Right lobe of liver (tissue), 6 donors: ENCODE measurements around the gene ACSL3. TPM values are rescaled to one million over a fixed set of nuclear protein-coding genes. Genes with fewer than 3 reads are reported as not detected.
"Not testable (repeated sequence)": the region's sequence is repeated elsewhere in the genome, so short reads cannot be mapped to it uniquely, and the experiment has no call there.

Experiments used
- ATAC-seq, 4 donors: fragments of 200-7000 bp; cut with Tn5 transposase; one replicate each; pipeline ENCODE4 v1.9.1; 2020; ENCODE audit warnings: mild to moderate bottlenecking in 4 of 4, moderate library complexity in 4 of 4
- DNase-seq, 3 donors: peaks; one replicate each; pipeline ENCODE4 v3.0.0-alpha.2; 2020
- H3K27ac ChIP-seq, 3 donors: fragments of 200-600 bp; one replicate each; pipeline ENCODE4 v1.8.0; 2022
- H3K27me3 ChIP-seq, 2 donors: fragments of 200-600 bp; one replicate each; pipeline ENCODE4 v1.8.0; 2022
- H3K36me3 ChIP-seq, 4 donors: fragments of 200-600 bp; sonication (generic) in 1 of 4; one replicate each; pipeline versions ENCODE4 v1.5.1 to v1.8.0; 2017 to 2022; ENCODE audit warnings: control low read depth in 1 of 4
- H3K4me1 ChIP-seq, 4 donors: fragments of 200-600 bp; sonication (generic) in 1 of 4; one replicate each; pipeline versions ENCODE4 v1.5.1 to v1.8.0; 2017 to 2022; ENCODE audit warnings: control low read depth in 1 of 4
- H3K4me3 ChIP-seq, 3 donors: fragments of 200-600 bp; one replicate each; pipeline ENCODE4 v1.8.0; 2022
- H3K9me3 ChIP-seq, 4 donors: fragments of 200-600 bp; sonication (generic) in 1 of 4; one replicate each; pipeline versions ENCODE4 v1.5.1 to v1.8.0; 2017 to 2022; ENCODE audit warnings: control low read depth in 1 of 4
- CTCF ChIP-seq, 4 donors: fragments of 200-600 bp in 3 of 4; fragments of 450-650 bp in 1 of 4; IDR thresholded peaks; one replicate each; pipeline versions ENCODE4 v1.5.1 to v1.8.0; 2016 to 2022; ENCODE audit warnings: antibody characterized with exemption in 4 of 4, mild to moderate bottlenecking in 2 of 4
- POLR2A ChIP-seq: fragments of 450-650 bp; IDR thresholded peaks from one replicate; pipeline ENCODE4 v1.6.1; 2017; ENCODE audit warnings: antibody characterized with exemption, mild to moderate bottlenecking
- WGBS: methylation state at CpG from one replicate; pipeline ENCODE4 v1.1.6; 2018; ENCODE audit warnings: low coverage, low lambda C conversion rate; ENCODE audit not compliant: insufficient coverage; ENCODE audit errors: missing lambda C conversion rate; 5-methylcytosine and 5-hydroxymethylcytosine counted together
- intact Hi-C, 2 donors: fragments of 100-400 bp; cut with DNase I; formaldehyde crosslinking; loops; one replicate each; pipeline versions ENCODE4 v1.11.2 to v1.14.1; 2022
- total RNA-seq, 6 experiments: library from RNA; depleted of rRNA in 2 of 6; stranded (reverse); fragments of >200 nt in 2 of 6; fragmentation: NEBNext Ultra II Directional in 3 of 6; extraction: Animal tissue kit (Norgen Biotek cat#: 25700) in 3 of 6; gene quantifications; one replicate each; pipeline versions ENCODE4 v1.1.0 to v1.2.4, GENCODE V29; 2016 to 2023
- donor health status: DM: no; HTN: yes; CAD: no.
- donor health status: DM: no; HTN: no; CAD: no.
- donor health status: DM: no; HTN: no; CAD: no.
- donor health status: DM: no; HTN: yes; CAD: no.
- donor health status: DM: no; HTN: yes; CAD: no.

ACSL3 gene
- total RNA-seq, 6 experiments from 2014 or later: 31.1 to 73.0 (median 49.9) TPM

GRCh38 chr2:222837643-222838056 lies 23.2 kb upstream of the ACSL3 start:
- H3K4me3 ChIP-seq: no peak overlapping the region
- TF ChIP-seq CTCF (IDR thresholded peaks at IDR 0.05): no peak
- H3K27ac ChIP-seq: no peak overlapping the region
- no peaks in the 10 kb centered on the region for H3K36me3 ChIP-seq
- H3K27me3 ChIP-seq: no peaks in the 10 kb centered on the region
- 54% methylated on average over 4 of the region's 4 CpGs for WGBS
- H3K4me1 ChIP-seq: peaks cover 0 to 10% (median 5%) of the 10 kb centered on the region in 4 donors
- intact Hi-C loops: no loop called here
- H3K9me3 ChIP-seq: no peaks in the 10 kb centered on the region
- DNase-seq: no peak
- no peak for ATAC-seq

GRCh38 chr2:222840060-222840802 lies 20.6 kb upstream of the ACSL3 start:
- Histone ChIP-seq H3K9me3 (no peaks in the 10 kb centered on the region), H3K4me1 (peaks cover 0 to 10% (median 5%) of the 10 kb centered on the region in 4 donors), H3K36me3 (no peaks in the 10 kb centered on the region), H3K27ac (no peak overlapping the region), H3K4me3 (no peak overlapping the region), H3K27me3 (no peaks in the 10 kb centered on the region)
- DNase-seq (no peak), ATAC-seq (no peak)
- WGBS: 87% methylated on average over 3 of the region's 3 CpGs
- TF ChIP-seq POLR2A (no peak), CTCF (IDR thresholded peaks at IDR 0.05) (no peak)
- intact Hi-C loops: no loop called here

- DNase-seq (no peak), ATAC-seq (peak; percentile 79 to 92 (median 91))
- Histone ChIP-seq H3K4me3 (no peak overlapping the region), H3K9me3 (no peaks in the 10 kb centered on the region), H3K4me1 (peaks cover 0 to 10% (median 5%) of the 10 kb centered on the region in 4 donors), H3K27ac (peak overlapping the region in 1 of 3 donors; percentile 30), H3K36me3 (no peaks in the 10 kb centered on the region), H3K27me3 (no peaks in the 10 kb centered on the region)
- WGBS: 18% methylated on average over 3 of the region's 3 CpGs
- intact Hi-C loops: no loop called here
- TF ChIP-seq POLR2A (no peak), CTCF (IDR thresholded peaks at IDR 0.05) (no peak)
These were observed 18.2 kb upstream of the ACSL3 start for GRCh38 chr2:222842491-222843174.

GRCh38 chr2:222844323-222844722 lies 16.5 kb upstream of the ACSL3 start:
- Histone ChIP-seq H3K27ac (no peak overlapping the region), H3K36me3 (no peaks in the 10 kb centered on the region), H3K9me3 (no peaks in the 10 kb centered on the region), H3K4me1 (peaks cover 0 to 10% (median 5%) of the 10 kb centered on the region in 4 donors), H3K4me3 (no peak overlapping the region), H3K27me3 (no peaks in the 10 kb centered on the region)
- intact Hi-C loops: no loop called here
- WGBS: 51% methylated on average over 5 of the region's 6 CpGs
- TF ChIP-seq CTCF (IDR thresholded peaks at IDR 0.05) (no peak), POLR2A (no peak)
- ATAC-seq (peak; percentile 30 to 57 (median 40)), DNase-seq (no peak)

- 92% methylated on average over 3 of the region's 3 CpGs for WGBS
- H3K9me3 ChIP-seq, H3K36me3 ChIP-seq, intact Hi-C loops, ATAC-seq, H3K27ac ChIP-seq, H3K4me3 ChIP-seq, DNase-seq, H3K27me3 ChIP-seq, H3K4me1 ChIP-seq: not testable (repeated sequence)
These were observed 15.5 kb upstream of the ACSL3 start for GRCh38 chr2:222845314-222845713.
